ENCODE data around the gene OOSP4B. TPM values are rescaled to one million over a fixed set of nuclear protein-coding genes. Genes with fewer than 3 reads are reported as not detected.
"Not testable (repeated sequence)": the region's sequence is repeated elsewhere in the genome, so short reads cannot be mapped to it uniquely, and the experiment has no call there.

The OOSP4B gene
- total and polyA plus RNA-seq, 2 of the 4 experiments (the other 2 are of a cell fraction): not detected

DNA sequence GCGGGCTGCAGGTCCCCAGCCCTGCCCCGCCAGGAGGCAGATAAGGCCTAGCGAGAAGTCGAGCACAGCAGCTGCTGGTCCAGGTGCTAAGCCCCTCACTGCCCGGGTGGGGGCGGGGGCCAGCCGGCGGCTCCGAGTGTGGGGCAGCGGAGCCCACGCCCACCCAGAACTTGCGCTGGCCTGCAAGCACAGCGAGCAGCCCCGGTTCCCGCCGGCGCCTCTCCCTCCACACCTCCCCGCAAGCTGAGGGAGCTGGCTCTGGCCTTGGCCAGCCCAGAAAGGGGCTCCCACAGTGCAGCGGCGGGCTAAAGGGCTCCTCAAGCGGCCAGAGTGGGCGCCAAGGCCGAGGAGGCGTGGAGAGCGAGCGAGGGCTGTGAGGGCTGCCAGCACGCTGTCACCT, 3.4 kb downstream of the OOSP4B start:
- H3K18ac ChIP-seq (ENCODE audit: low read depth, low read length); H3K23ac ChIP-seq (ENCODE audit: low read depth, low read length); H3K9ac ChIP-seq (ENCODE audit: low read depth, low read length); H2AK5ac ChIP-seq (ENCODE audit: low read depth, low read length); H3K9me1 ChIP-seq (ENCODE audit: insufficient read depth, low read length); H4K20me1 ChIP-seq (ENCODE audit: insufficient read depth, low read length); H3K27ac ChIP-seq (ENCODE audit: insufficient read depth, low read length); H3K56ac ChIP-seq (ENCODE audit: extremely low read depth, insufficient read depth, low read length); H3K79me1 ChIP-seq (ENCODE audit: low read depth in 1 of 2, low read length in 2 of 2); H4K5ac ChIP-seq (ENCODE audit: low read depth, low read length); H3K4ac ChIP-seq (ENCODE audit: low read depth, low read length); POLR2A ChIA-PET (ENCODE audit: unreplicated experiment); H3K14ac ChIP-seq (replicated peaks; ENCODE audit: low read depth, low read length); H2BK5ac ChIP-seq (ENCODE audit: low read depth, low read length, poor library complexity, severe bottlenecking); H2BK20ac ChIP-seq (ENCODE audit: low read depth, low read length); H2BK120ac ChIP-seq (ENCODE audit: low read depth, low read length); H3K4me1 ChIP-seq (ENCODE audit: control insufficient read depth, insufficient read depth, low read length); BruUV-seq (replicated peaks); H3K4me3 ChIP-seq (ENCODE audit: insufficient read depth, low read depth, low read length); intact Hi-C loops (cut with micrococcal nuclease); H3K4me2 ChIP-seq (ENCODE audit: low read depth, low read length); ATAC-seq (ENCODE audit: low read depth); H3K36me3 ChIP-seq (ENCODE audit: control insufficient read depth, insufficient read depth, low read length); H4K8ac ChIP-seq (ENCODE audit: low read depth in 2 of 2, low read length in 2 of 2); DNase-seq; H2AFZ ChIP-seq (replicated peaks; ENCODE audit: low read length, poor library complexity); H4K91ac ChIP-seq (ENCODE audit: insufficient read depth, low read depth, low read length); dilution Hi-C loops (cut with HindIII; ENCODE audit: low sequenced_read_pairs, unreplicated experiment); in situ Hi-C loops (cut with MboI; ENCODE audit: low sequenced_read_pairs); H2AK9ac ChIP-seq (replicated peaks; ENCODE audit: low read depth, low read length, poor library complexity); H3K9me3 ChIP-seq (ENCODE audit: control insufficient read depth, insufficient read depth, low read length); CTCF ChIA-PET; H2BK15ac ChIP-seq (ENCODE audit: low read depth, low read length); H3K27me3 ChIP-seq (ENCODE audit: control insufficient read depth, insufficient read depth, low read length): not testable (repeated sequence)
- WGBS, 2 experiments (ENCODE audit: extremely low coverage in 2 of 2, insufficient read length in 1 of 2): 76% methylated on average over 12 of the region's 27 CpGs; no CpG with 5 or more reads in 1 of the 2 experiments
